Adrenal gland (tissue), 5 donors: ENCODE measurements around the gene ARHGAP32.

Experiments
- CTCF ChIP-seq, 6 experiments: fragments of 450-650 bp in 4 of 6; fragments of 200-600 bp in 2 of 6; sonication (generic) in 1 of 6; IDR thresholded peaks; 1 replicate in 5 of 6; 2 replicates in 1 of 6; pipeline versions ENCODE4 v1.5.1 to v1.8.0; 2016 to 2021; ENCODE audit warnings: antibody characterized with exemption in 6 of 6, mild to moderate bottlenecking in 2 of 6, moderate library complexity in 1 of 6
- POLR2A ChIP-seq, 2 donors: fragments of 450-650 bp; IDR thresholded peaks; one replicate each; pipeline ENCODE4 v1.6.1; 2017; ENCODE audit warnings: antibody characterized with exemption in 2 of 2, mild to moderate bottlenecking in 2 of 2, moderate library complexity in 1 of 2
- donor health status: DM: no; HTN: no; CAD: no.

- TF ChIP-seq CTCF (IDR thresholded peaks at IDR 0.05): no peak
- TF ChIP-seq POLR2A (IDR thresholded peaks at IDR 0.05): no peak
Observed at GRCh38 chr11:128941573-128942271, 250.4 kb downstream of the ARHGAP32 start.
